Lower leg skin (tissue), 3 donors: Measurements from ENCODE around the gene SPSB1.

ENCODE experiments used
- CTCF ChIP-seq, 3 donors: fragments of 450-650 bp; IDR thresholded peaks; one replicate each; pipeline ENCODE4 v1.5.1; 2016; ENCODE audit warnings: antibody characterized with exemption in 3 of 3, mild to moderate bottlenecking in 3 of 3, moderate library complexity in 2 of 3
- POLR2A ChIP-seq, 2 donors: fragments of 450-650 bp; IDR thresholded peaks; one replicate each; pipeline ENCODE4 v1.6.1; 2016 to 2017; ENCODE audit warnings: antibody characterized with exemption in 2 of 2, mild to moderate bottlenecking in 1 of 2, moderate library complexity in 1 of 2

- TF ChIP-seq CTCF (IDR thresholded peaks at IDR 0.05) (no peak), POLR2A (IDR thresholded peaks at IDR 0.05) (no peak)
These were observed 78.8 kb downstream of the SPSB1 start for GRCh38 chr1:9371391-9371935.
